Chondrocyte (in vitro differentiated cells): Measurements from ENCODE around the gene ANTKMT. TPM values are rescaled to one million over a fixed set of nuclear protein-coding genes. Genes with fewer than 3 reads are reported as not detected.

Experiments used
- DNase-seq: peaks from one replicate; pipeline ENCODE4 v3.0.0; 2021; ENCODE audit warnings: mixed read lengths, low spot score
- H3K27ac Mint-ChIP-seq: one replicate; pipeline ENCODE4 v1.8.0; 2021; ENCODE audit warnings: mild to moderate bottlenecking, moderate library complexity, mixed read lengths; ENCODE audit not compliant: unreplicated experiment
- H3K27me3 Mint-ChIP-seq: 2 replicates; pipeline ENCODE4 v1.8.0; 2021; ENCODE audit warnings: low read depth, mixed read lengths
- H3K36me3 Mint-ChIP-seq: 2 replicates; pipeline ENCODE4 v1.8.0; 2021; ENCODE audit warnings: low read depth, mixed read lengths
- H3K4me1 Mint-ChIP-seq: 2 replicates; pipeline ENCODE4 v1.8.0; 2021; ENCODE audit warnings: low read depth, mild to moderate bottlenecking, mixed read lengths
- H3K4me3 Mint-ChIP-seq: one replicate; pipeline ENCODE4 v1.8.0; 2021; ENCODE audit warnings: mild to moderate bottlenecking, moderate library complexity, mixed read lengths; ENCODE audit not compliant: unreplicated experiment
- H3K9me3 Mint-ChIP-seq: 2 replicates; pipeline ENCODE4 v1.8.0; 2021; ENCODE audit warnings: low read depth, mixed read lengths
- total RNA-seq: library from RNA; stranded (reverse); gene quantifications from 3 replicates; pipeline ENCODE4 v1.2.1, GENCODE V29; 2021
- TF ChIP-seq, protein P1 (sequence below): fragments of 200-600 bp; sonication (generic); IDR thresholded peaks from 2 replicates; pipeline ENCODE4 v1.5.0; 2021; ENCODE audit warnings: antibody characterized with exemption, mild to moderate bottlenecking, moderate library complexity

The ANTKMT gene
- total RNA-seq, 1 donor from 2014 or later: 38.2 TPM

DNA sequence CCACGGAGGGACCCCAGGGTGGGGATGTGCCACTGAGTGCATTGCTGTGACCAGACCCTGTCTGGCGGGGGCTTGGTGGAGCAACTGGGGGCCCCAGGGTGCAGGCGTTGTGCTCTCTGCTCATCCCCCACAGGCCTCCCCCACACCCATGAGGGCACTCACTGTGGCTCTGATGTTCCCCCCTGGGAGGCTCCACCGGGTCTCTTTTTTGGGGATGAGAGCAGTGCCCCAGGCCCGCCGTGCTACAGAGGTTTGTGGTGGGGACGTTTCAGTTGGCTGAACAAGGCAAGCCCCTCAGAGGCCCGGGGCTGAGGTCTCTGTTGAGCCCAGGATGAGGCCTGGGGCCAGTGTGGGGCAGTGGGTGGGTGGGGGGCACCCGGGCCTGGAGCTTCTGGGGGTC, 2.7 kb downstream of the ANTKMT start:
- no peak overlapping the region for H3K4me3 Mint-ChIP-seq
- H3K27ac Mint-ChIP-seq: no peak overlapping the region
- DNase-seq: no peak
- no peaks in the 10 kb centered on the region for H3K36me3 Mint-ChIP-seq
- H3K4me1 Mint-ChIP-seq: peaks cover 17% of the 10 kb centered on the region
- TF ChIP-seq, protein P1, sequence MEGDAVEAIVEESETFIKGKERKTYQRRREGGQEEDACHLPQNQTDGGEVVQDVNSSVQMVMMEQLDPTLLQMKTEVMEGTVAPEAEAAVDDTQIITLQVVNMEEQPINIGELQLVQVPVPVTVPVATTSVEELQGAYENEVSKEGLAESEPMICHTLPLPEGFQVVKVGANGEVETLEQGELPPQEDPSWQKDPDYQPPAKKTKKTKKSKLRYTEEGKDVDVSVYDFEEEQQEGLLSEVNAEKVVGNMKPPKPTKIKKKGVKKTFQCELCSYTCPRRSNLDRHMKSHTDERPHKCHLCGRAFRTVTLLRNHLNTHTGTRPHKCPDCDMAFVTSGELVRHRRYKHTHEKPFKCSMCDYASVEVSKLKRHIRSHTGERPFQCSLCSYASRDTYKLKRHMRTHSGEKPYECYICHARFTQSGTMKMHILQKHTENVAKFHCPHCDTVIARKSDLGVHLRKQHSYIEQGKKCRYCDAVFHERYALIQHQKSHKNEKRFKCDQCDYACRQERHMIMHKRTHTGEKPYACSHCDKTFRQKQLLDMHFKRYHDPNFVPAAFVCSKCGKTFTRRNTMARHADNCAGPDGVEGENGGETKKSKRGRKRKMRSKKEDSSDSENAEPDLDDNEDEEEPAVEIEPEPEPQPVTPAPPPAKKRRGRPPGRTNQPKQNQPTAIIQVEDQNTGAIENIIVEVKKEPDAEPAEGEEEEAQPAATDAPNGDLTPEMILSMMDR: no peak
- H3K9me3 Mint-ChIP-seq: no peaks in the 10 kb centered on the region
- H3K27me3 Mint-ChIP-seq: no peaks in the 10 kb centered on the region

DNA sequence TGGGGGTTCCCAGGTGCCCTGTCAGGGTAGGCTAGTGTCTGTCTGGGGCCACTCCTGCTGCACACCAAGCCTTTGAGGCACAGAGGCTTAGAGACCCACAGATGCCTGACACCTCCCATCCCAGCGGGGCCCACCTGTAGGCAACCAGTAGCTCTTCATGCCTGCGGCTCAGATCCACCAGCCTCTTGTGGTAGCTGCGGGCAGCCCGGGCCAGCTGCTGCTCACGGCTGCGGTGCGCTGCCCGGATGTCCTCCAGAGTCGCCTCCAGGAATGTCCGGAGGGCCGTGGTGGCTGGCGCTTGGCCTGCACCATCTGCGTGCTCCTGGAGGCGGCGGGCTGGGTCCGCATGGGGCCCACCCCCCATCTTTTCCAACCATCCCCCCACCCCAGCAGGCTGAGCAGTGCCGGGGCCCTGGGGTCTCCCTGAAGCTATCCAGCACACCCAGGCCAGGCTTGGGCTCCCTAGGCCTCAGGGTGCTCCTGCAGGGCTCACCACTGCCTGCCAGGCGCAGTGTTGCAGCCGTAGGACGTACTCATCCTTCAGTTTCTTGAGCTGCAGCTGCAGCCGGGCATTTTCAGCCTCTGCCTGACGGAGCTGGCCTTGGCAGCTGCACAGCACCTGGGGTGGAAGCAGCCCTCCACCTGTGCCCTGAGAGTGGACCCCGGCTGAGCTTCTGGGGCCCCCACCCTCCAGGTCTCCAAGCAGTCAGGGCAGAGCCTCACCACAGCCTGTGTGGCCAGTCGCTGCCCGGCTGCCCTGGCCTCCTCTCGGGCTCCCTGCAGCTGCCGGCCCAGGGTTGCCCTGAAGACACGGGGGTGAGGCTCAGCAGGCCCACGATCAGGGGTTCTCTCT, 3.5 kb downstream of the ANTKMT start:
- Mint-ChIP-seq H3K27me3 (no peaks in the 10 kb centered on the region), H3K4me3 (no peak overlapping the region), H3K9me3 (no peaks in the 10 kb centered on the region), H3K4me1 (peaks cover 12% of the 10 kb centered on the region), H3K36me3 (no peaks in the 10 kb centered on the region), H3K27ac (no peak overlapping the region)
- TF ChIP-seq, protein P1: no peak
- DNase-seq: no peak

DNA sequence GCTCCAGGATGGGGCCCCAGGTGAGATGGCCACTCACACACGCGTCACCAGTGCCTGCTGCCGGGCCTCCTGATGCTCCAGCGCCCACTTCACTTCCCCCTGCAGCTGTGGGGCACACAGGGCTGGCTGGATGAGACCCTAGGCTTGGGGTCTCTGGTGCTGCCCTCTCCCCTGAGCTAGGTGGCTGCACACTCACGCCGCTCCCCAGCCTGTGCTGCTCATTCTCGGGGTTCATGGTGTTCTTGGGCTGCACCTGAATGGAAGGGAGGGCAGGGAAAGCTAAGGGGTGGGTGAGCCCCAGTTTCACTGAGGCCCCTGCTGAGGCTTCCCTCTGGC, 4.1 kb downstream of the ANTKMT start:
- Mint-ChIP-seq H3K27me3 (no peaks in the 10 kb centered on the region), H3K4me1 (peaks cover 8% of the 10 kb centered on the region), H3K9me3 (no peaks in the 10 kb centered on the region), H3K27ac (no peak overlapping the region), H3K36me3 (no peaks in the 10 kb centered on the region), H3K4me3 (no peak overlapping the region)
- TF ChIP-seq, protein P1: no peak
- no peak for DNase-seq

DNA sequence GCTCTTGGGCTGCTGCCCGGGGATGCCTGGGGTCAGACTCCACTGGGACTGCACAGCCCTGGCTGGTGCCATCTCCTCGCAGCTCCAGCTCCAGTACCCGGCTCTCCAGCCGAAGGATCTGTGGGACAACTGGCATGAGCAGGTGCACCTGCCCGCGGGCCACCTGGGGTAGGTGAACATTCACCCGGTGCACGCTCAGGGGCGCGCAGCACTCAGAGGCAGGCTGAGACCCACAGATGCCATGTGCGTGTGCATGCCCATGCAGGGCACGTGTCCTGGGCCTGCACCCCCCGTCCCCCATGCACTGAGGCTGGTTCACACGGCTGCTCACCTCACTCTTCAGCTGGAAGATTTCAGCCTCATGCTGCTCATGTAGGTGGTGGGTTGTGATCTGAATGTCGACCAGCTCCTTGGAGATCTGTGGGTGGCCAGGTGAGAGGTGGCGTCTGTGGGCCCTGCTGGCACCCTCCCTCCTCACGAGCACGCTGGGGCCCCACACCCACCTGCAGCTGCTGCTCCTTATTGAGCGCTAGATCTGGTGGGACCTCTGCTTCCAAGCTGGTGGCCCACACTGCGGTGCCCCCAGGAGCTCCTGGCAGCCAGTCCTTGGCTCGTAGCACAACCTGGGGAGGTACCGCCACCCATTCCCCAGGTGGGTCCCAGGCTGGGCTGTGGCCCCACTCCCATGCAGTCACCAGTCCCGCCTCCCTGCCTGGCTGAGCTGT, 4.7 kb downstream of the ANTKMT start:
- TF ChIP-seq, protein P1: no peak
- DNase-seq: no peak
- H3K4me3 Mint-ChIP-seq: no peak overlapping the region
- peaks cover 3% of the 10 kb centered on the region for H3K4me1 Mint-ChIP-seq
- no peaks in the 10 kb centered on the region for H3K9me3 Mint-ChIP-seq
- H3K27ac Mint-ChIP-seq: no peak overlapping the region
- no peaks in the 10 kb centered on the region for H3K27me3 Mint-ChIP-seq
- no peaks in the 10 kb centered on the region for H3K36me3 Mint-ChIP-seq

DNA sequence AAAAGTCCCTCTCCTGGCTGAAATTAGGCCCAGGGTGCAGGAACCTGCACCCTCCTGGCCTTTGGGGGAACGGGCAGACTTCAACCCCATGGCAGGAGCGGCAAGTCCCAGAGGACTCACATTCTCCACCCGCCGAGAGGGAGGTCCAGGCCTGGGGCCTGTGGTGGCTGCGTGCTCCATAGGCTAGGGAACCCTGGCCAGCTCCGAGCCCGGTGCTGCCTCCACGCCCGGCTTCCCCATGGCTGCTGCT, 5.2 kb downstream of the ANTKMT start:
- DNase-seq: no peak
- Mint-ChIP-seq H3K27me3 (no peaks in the 10 kb centered on the region), H3K4me1 (peaks cover 3% of the 10 kb centered on the region), H3K9me3 (no peaks in the 10 kb centered on the region), H3K27ac (no peak overlapping the region), H3K36me3 (no peaks in the 10 kb centered on the region), H3K4me3 (no peak overlapping the region)
- TF ChIP-seq, protein P1: no peak
